Measurements from ENCODE around the gene AMMECR1L. TPM values are rescaled to one million over a fixed set of nuclear protein-coding genes. Genes with fewer than 3 reads are reported as not detected.

The AMMECR1L gene
- total RNA-seq, 1 experiment from 2014 or later: 29.3 TPM

- H3K9me3 ChIP-seq: no peaks in the 10 kb centered on the region
- no peaks in the 10 kb centered on the region for H3K27me3 Mint-ChIP-seq (ENCODE audit: insufficient read depth, unreplicated experiment)
- H3K9me3 Mint-ChIP-seq (ENCODE audit: unreplicated experiment): no peaks in the 10 kb centered on the region
- peaks cover 6% of the 10 kb centered on the region for H3K4me1 Mint-ChIP-seq (ENCODE audit: low read depth, unreplicated experiment)
- H3K27me3 ChIP-seq (replicated peaks; ENCODE audit: control insufficient read depth, insufficient read depth, low read length): no peaks in the 10 kb centered on the region
- no TSS peak for BruUV-seq (replicated peaks)
- ChIA-PET CTCF (interaction anchor here (0.6 kb wide), 1 partner anchor 171 kb away, joined by 4 read pairs; no protein-coding TSS in a partner anchor), POLR2A (no interaction called here)
- H3K36me3 ChIP-seq (ENCODE audit: control insufficient read depth, insufficient read depth, low read length): no peaks in the 10 kb centered on the region
- TF ChIP-seq CTCF (IDR thresholded peaks at IDR 0.05; ENCODE audit: insufficient read depth in 1 of 2, low read depth in 1 of 2, low read length in 1 of 2, severe bottlenecking in 1 of 2, unreplicated experiment in 1 of 2): no peak
- no peak overlapping the region for H3K27ac Mint-ChIP-seq (ENCODE audit: unreplicated experiment)
- intact Hi-C loops (cut with micrococcal nuclease; ENCODE audit: unreplicated experiment): no loop called here
- H3K4me3 ChIP-seq (ENCODE audit: low read depth, low read length): no peak overlapping the region
- DNase-seq: no peak
- H3K4me3 Mint-ChIP-seq (ENCODE audit: unreplicated experiment): no peak overlapping the region
- peaks cover 7% of the 10 kb centered on the region; the same call in 1 of the 2 replicates for H3K4me1 ChIP-seq
- H3K36me3 Mint-ChIP-seq (ENCODE audit: insufficient read depth, unreplicated experiment): no peaks in the 10 kb centered on the region
Measured at GRCh38 chr2:127929449-127929848, 43.7 kb upstream of the AMMECR1L start.

- peaks cover 11% of the 10 kb centered on the region for H3K4me1 ChIP-seq
- ChIA-PET CTCF (no interaction called here), POLR2A (interaction anchor here (0.7 kb wide), 1 partner anchor 13 kb away, joined by 13 read pairs; no protein-coding TSS in a partner anchor)
- intact Hi-C loops (cut with micrococcal nuclease; ENCODE audit: unreplicated experiment): no loop called here
- no TSS peak for BruUV-seq (replicated peaks)
- Mint-ChIP-seq H3K27ac (ENCODE audit: unreplicated experiment) (no peak overlapping the region), H3K4me3 (ENCODE audit: unreplicated experiment) (no peak overlapping the region), H3K36me3 (ENCODE audit: insufficient read depth, unreplicated experiment) (no peaks in the 10 kb centered on the region), H3K9me3 (ENCODE audit: unreplicated experiment) (no peaks in the 10 kb centered on the region), H3K27me3 (ENCODE audit: insufficient read depth, unreplicated experiment) (no peaks in the 10 kb centered on the region), H3K4me1 (ENCODE audit: low read depth, unreplicated experiment) (peaks cover 6% of the 10 kb centered on the region)
- H3K4me3 ChIP-seq (ENCODE audit: low read depth, low read length): no peak overlapping the region
- H3K9me3 ChIP-seq: no peaks in the 10 kb centered on the region
- no peak for DNase-seq
- no peaks in the 10 kb centered on the region for H3K27me3 ChIP-seq (replicated peaks; ENCODE audit: control insufficient read depth, insufficient read depth, low read length)
- TF ChIP-seq CTCF (IDR thresholded peaks at IDR 0.05; ENCODE audit: insufficient read depth in 1 of 2, low read depth in 1 of 2, low read length in 1 of 2, severe bottlenecking in 1 of 2, unreplicated experiment in 1 of 2): no peak
- H3K36me3 ChIP-seq (ENCODE audit: control insufficient read depth, insufficient read depth, low read length): no peaks in the 10 kb centered on the region
Measured at GRCh38 chr2:127927384-127927783, 41.6 kb upstream of the AMMECR1L start.

- intact Hi-C loops (cut with micrococcal nuclease; ENCODE audit: unreplicated experiment): no loop called here
Measured at GRCh38 chr2:127917916-127918315, 32.2 kb upstream of the AMMECR1L start.

More at GRCh38 chr2:127917916-127918315, 32.2 kb upstream of the AMMECR1L start:
- no peaks in the 10 kb centered on the region for H3K36me3 Mint-ChIP-seq (ENCODE audit: insufficient read depth, unreplicated experiment)
- H3K27ac Mint-ChIP-seq (ENCODE audit: unreplicated experiment): no peak overlapping the region
- ChIA-PET CTCF (no interaction called here), POLR2A (interaction anchor here (0.6 kb wide), 1 partner anchor 391 kb away, joined by 11 read pairs; no protein-coding TSS in a partner anchor)
- peaks cover 7% of the 10 kb centered on the region for H3K4me1 Mint-ChIP-seq (ENCODE audit: low read depth, unreplicated experiment)
- no peak overlapping the region for H3K4me3 ChIP-seq (ENCODE audit: low read depth, low read length)
- no peaks in the 10 kb centered on the region for H3K27me3 Mint-ChIP-seq (ENCODE audit: insufficient read depth, unreplicated experiment)
- no peaks in the 10 kb centered on the region for H3K36me3 ChIP-seq (ENCODE audit: control insufficient read depth, insufficient read depth, low read length)
- H3K27me3 ChIP-seq (replicated peaks; ENCODE audit: control insufficient read depth, insufficient read depth, low read length): no peaks in the 10 kb centered on the region
- TF ChIP-seq CTCF (IDR thresholded peaks at IDR 0.05; ENCODE audit: insufficient read depth in 1 of 2, low read depth in 1 of 2, low read length in 1 of 2, severe bottlenecking in 1 of 2, unreplicated experiment in 1 of 2): no peak
- H3K9me3 Mint-ChIP-seq (ENCODE audit: unreplicated experiment): no peaks in the 10 kb centered on the region
- no TSS peak for BruUV-seq (replicated peaks)
- peaks cover 9% of the 10 kb centered on the region for H3K4me1 ChIP-seq
- no peak overlapping the region for H3K4me3 Mint-ChIP-seq (ENCODE audit: unreplicated experiment)
- no peaks in the 10 kb centered on the region for H3K9me3 ChIP-seq
- DNase-seq: no peak
